Hepatocyte (in vitro differentiated cells): ENCODE data around the gene PHTF1. TPM values are rescaled to one million over a fixed set of nuclear protein-coding genes. Genes with fewer than 3 reads are reported as not detected.
"Not testable (repeated sequence)": the region's sequence is repeated elsewhere in the genome, so short reads cannot be mapped to it uniquely, and the experiment has no call there.

Source experiments
- DNase-seq: peaks from one replicate; pipeline ENCODE4 v3.0.0-alpha.2; 2016; ENCODE audit warnings: low spot score
- H2AFZ ChIP-seq: fragments of 200-600 bp; sonication (generic); 2 replicates; pipeline ENCODE4 v1.6.0; 2016; ENCODE audit warnings: antibody characterized with exemption, mild to moderate bottlenecking
- H3K27ac ChIP-seq: fragments of 200-600 bp; sonication (generic); 2 replicates; pipeline ENCODE4 v1.5.1; 2016; ENCODE audit warnings: mild to moderate bottlenecking
- H3K27me3 ChIP-seq: fragments of 200-600 bp; sonication (generic); 2 replicates; pipeline ENCODE4 v1.6.1; 2016
- H3K36me3 ChIP-seq: fragments of 200-600 bp; sonication (generic); replicated peaks from 2 replicates; pipeline ENCODE4 v1.5.1; 2016; ENCODE audit warnings: low read depth; ENCODE audit not compliant: insufficient read depth
- H3K4me1 ChIP-seq: fragments of 200-600 bp; sonication (generic); 2 replicates; pipeline ENCODE4 v1.5.1; 2016; ENCODE audit warnings: mild to moderate bottlenecking, moderate library complexity; ENCODE audit not compliant: insufficient read depth
- H3K4me2 ChIP-seq: fragments of 200-600 bp; sonication (generic); 2 replicates; pipeline ENCODE4 v1.6.0; 2016
- H3K4me3 ChIP-seq: fragments of 200-600 bp; sonication (generic); 2 replicates; pipeline ENCODE4 v1.5.1; 2016; ENCODE audit warnings: mild to moderate bottlenecking
- H3K79me2 ChIP-seq: fragments of 200-600 bp; sonication (generic); 2 replicates; pipeline ENCODE4 v1.6.0; 2017; ENCODE audit warnings: mild to moderate bottlenecking
- H3K9me2 ChIP-seq: fragments of 200-600 bp; sonication (generic); replicated peaks from 2 replicates; pipeline ENCODE4 v1.6.0; 2017; ENCODE audit warnings: mild to moderate bottlenecking; ENCODE audit not compliant: insufficient read depth
- H3K9me3 ChIP-seq: fragments of 200-600 bp; sonication (generic); 2 replicates; pipeline ENCODE4 v1.5.1; 2016; ENCODE audit warnings: low read depth, mild to moderate bottlenecking
- H4K20me1 ChIP-seq: fragments of 200-600 bp; sonication (generic); 2 replicates; pipeline ENCODE4 v1.6.0; 2016; ENCODE audit warnings: mild to moderate bottlenecking; ENCODE audit not compliant: insufficient read depth, poor library complexity, severe bottlenecking
- CTCF ChIP-seq: fragments of 200-600 bp; sonication (generic); IDR thresholded peaks from 2 replicates; pipeline ENCODE4 v1.5.1; 2016; ENCODE audit warnings: antibody characterized with exemption, mild to moderate bottlenecking; ENCODE audit not compliant: poor library complexity
- EZH2 ChIP-seq: fragments of 200-600 bp; sonication (generic); IDR thresholded peaks from 2 replicates; pipeline ENCODE4 v1.6.1; 2016; ENCODE audit warnings: antibody characterized with exemption, mild to moderate bottlenecking, borderline replicate concordance
- EZH2phosphoT487 ChIP-seq: fragments of 200-600 bp; sonication (generic); IDR thresholded peaks from one replicate; pipeline ENCODE4 v1.6.1; 2018; ENCODE audit warnings: antibody characterized with exemption, mild to moderate bottlenecking, low read depth, moderate library complexity; ENCODE audit not compliant: unreplicated experiment, severe bottlenecking
- WGBS: methylation state at CpG from one replicate; pipeline ENCODE4 v1.1.6; 2016; ENCODE audit warnings: low lambda C conversion rate; ENCODE audit errors: missing lambda C conversion rate; 5-methylcytosine and 5-hydroxymethylcytosine counted together
- polyA plus RNA-seq: library from polyadenylated mRNA; unstranded; fragments of >200 nt; fragmentation: Nextera tagmentation; extraction: Ambion mirVana; gene quantifications from 2 replicates; pipeline ENCODE4 v1.2.1, GENCODE V29; 2016
- total RNA-seq: library from RNA; depleted of rRNA; stranded (reverse); fragments of >200 nt; gene quantifications from 2 replicates; pipeline ENCODE4 v1.2.3, GENCODE V29; 2014

The PHTF1 gene
- total and polyA plus RNA-seq, 2 experiments from 2014 or later, result 22.9 to 27.6 TPM

- 80% methylated on average over 23 of the region's 23 CpGs for WGBS
Measured at GRCh38 chr1:113760102-113761080, 1.1 kb upstream of the PHTF1 start.

GRCh38 chr1:113758631-113759332 is 504 bp downstream of the PHTF1 start:
- no peaks in the 10 kb centered on the region for H3K9me2 ChIP-seq
- peaks cover 30% of the 10 kb centered on the region for H3K79me2 ChIP-seq
- H3K4me2 ChIP-seq, result peak overlapping the region; percentile 78
- peak overlapping the region; percentile 93 for H3K27ac ChIP-seq
- H3K36me3 ChIP-seq, result no peaks in the 10 kb centered on the region
- WGBS, result 2% methylated on average over 42 of the region's 55 CpGs
- H3K27me3 ChIP-seq, result no peaks in the 10 kb centered on the region
- H2AFZ ChIP-seq, result peak overlapping the region; percentile 86
- no peaks in the 10 kb centered on the region for H3K9me3 ChIP-seq
- H3K4me1 ChIP-seq, result peaks cover 7% of the 10 kb centered on the region
- H4K20me1 ChIP-seq, result peaks cover 4% of the 10 kb centered on the region
- TF ChIP-seq CTCF (no peak), EZH2 (no peak), EZH2phosphoT487 (no peak)
- H3K4me3 ChIP-seq, result peak overlapping the region; percentile 85
- DNase-seq, result peak; percentile 76

More at GRCh38 chr1:113760102-113761080, 1.1 kb upstream of the PHTF1 start:
- H3K27ac ChIP-seq, result peak overlapping the region; percentile 93
- H3K9me2 ChIP-seq, result no peaks in the 10 kb centered on the region
- H4K20me1 ChIP-seq, result peaks cover 4% of the 10 kb centered on the region
- H3K36me3 ChIP-seq, result no peaks in the 10 kb centered on the region
- no peaks in the 10 kb centered on the region for H3K27me3 ChIP-seq
- peak overlapping the region; percentile 86 for H2AFZ ChIP-seq
- H3K9me3 ChIP-seq, result no peaks in the 10 kb centered on the region
- H3K4me1 ChIP-seq, result peaks cover 10% of the 10 kb centered on the region
- H3K79me2 ChIP-seq, result peaks cover 28% of the 10 kb centered on the region
- TF ChIP-seq CTCF (no peak), EZH2 (no peak), EZH2phosphoT487 (no peak)
- DNase-seq, result no peak
- H3K4me3 ChIP-seq, result peak overlapping the region; percentile 85
- H3K4me2 ChIP-seq, result peak overlapping the region; percentile 78

- no peak for DNase-seq
- no peaks in the 10 kb centered on the region for H3K9me2 ChIP-seq
- no peak overlapping the region for H2AFZ ChIP-seq
- no peak for TF ChIP-seq EZH2
- no peak for TF ChIP-seq EZH2phosphoT487
- TF ChIP-seq CTCF, result no peak
- H3K4me2 ChIP-seq, result peak overlapping the region; percentile 21
- H3K9me3 ChIP-seq, result no peaks in the 10 kb centered on the region
- H3K36me3 ChIP-seq, result no peaks in the 10 kb centered on the region
- 81% methylated on average over 1 of the region's 1 CpG for WGBS
- no peak overlapping the region for H3K4me3 ChIP-seq
- no peaks in the 10 kb centered on the region for H3K27me3 ChIP-seq
- H3K4me1 ChIP-seq, result peaks cover 7% of the 10 kb centered on the region
- peaks cover 30% of the 10 kb centered on the region for H3K79me2 ChIP-seq
- no peak overlapping the region for H3K27ac ChIP-seq
- peaks cover 4% of the 10 kb centered on the region for H4K20me1 ChIP-seq
Measured at GRCh38 chr1:113756461-113756860, 2.8 kb downstream of the PHTF1 start.

- H3K4me3 ChIP-seq, H3K27ac ChIP-seq, H3K9me2 ChIP-seq, H2AFZ ChIP-seq, H3K4me1 ChIP-seq, H3K9me3 ChIP-seq, H3K36me3 ChIP-seq, H3K27me3 ChIP-seq, H3K4me2 ChIP-seq, DNase-seq, H4K20me1 ChIP-seq: not testable (repeated sequence)
- peaks cover 27% of the 10 kb centered on the region for H3K79me2 ChIP-seq
- 93% methylated on average over 6 of the region's 6 CpGs for WGBS
Measured at GRCh38 chr1:113753333-113753732, 6.0 kb downstream of the PHTF1 start.
